HG03064 (cell line): ENCODE measurements around the gene OGFRL1.

Experiments
- ATAC-seq: cut with Tn5 transposase; IDR thresholded peaks from one replicate; pipeline ENCODE4 v1.9.1; 2021; ENCODE audit warnings: low read depth; ENCODE audit not compliant: unreplicated experiment

The OGFRL1 gene

DNA sequence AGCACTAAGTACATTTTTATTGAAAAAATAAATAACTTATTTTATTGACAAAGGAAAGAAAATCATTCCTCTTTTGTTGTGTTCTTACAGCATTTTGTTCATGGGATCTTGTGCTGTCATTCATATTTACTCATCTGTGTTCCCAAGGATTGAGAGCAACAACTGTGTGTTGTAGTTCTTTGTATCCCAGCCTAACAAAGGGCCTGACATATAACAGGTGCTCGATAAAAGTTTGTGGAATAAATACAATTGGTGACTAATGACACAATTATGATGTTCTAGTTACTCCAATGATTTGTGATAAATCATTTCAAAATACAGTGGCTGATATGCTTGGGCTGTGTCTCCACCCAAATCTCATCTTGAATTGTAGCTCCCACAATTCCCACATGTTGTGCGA, 7.9 kb upstream of the OGFRL1 start:
- ATAC-seq: no peak

DNA sequence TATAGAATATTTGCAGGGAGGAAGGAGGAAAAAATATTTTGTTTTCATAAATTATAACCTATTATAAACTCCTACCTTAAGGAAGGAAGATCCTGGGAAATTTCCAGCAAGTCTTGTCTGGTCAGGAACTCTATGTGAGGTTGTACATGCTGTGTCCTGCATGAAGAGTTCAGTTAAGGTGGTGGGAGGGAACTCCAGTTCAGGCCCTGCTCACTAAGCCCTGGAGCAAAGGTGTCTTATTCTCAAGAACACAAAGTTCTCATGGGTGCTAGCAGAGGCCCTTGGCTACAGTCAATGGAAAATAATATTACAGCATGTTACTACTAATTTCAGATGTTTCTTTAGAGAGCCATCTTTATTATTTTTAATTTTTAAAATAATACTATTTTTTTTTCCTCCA, 3.8 kb upstream of the OGFRL1 start:
- no peak for ATAC-seq

DNA sequence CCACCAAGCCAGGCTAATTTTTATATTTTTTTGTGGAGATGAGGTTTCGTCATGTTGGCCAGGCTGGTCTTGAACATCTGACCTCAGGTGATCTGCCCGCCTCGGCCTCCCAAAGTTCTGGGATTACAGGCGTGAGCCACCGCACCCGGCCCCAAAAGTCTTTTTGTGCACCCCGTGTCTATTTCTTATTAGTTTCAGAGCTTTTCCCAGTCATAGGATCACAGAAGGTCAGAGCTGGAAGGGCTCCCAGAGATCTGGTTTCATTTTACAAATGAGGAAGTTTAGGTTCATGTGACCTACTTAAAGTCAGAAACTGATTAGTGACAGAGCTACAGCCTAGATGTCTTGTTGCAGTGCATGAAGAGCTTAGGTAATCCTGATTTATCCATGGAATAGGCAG, 1.6 kb upstream of the OGFRL1 start:
- ATAC-seq: no peak

DNA sequence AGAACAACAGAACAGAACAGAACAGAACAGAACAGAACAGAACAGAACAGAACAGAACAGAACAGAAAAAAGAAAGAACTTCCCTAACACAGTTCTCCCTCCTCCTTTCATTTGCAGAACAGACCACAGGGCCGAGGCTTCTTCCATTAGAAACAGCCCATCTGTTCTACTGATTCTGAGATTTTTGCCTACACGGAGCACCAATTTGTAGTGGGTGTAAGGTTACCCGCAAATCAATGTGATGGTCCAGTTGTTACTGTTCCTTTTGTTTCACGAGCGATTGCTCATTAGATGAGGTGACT, 734 bp upstream of the OGFRL1 start:
- ATAC-seq: no peak

DNA sequence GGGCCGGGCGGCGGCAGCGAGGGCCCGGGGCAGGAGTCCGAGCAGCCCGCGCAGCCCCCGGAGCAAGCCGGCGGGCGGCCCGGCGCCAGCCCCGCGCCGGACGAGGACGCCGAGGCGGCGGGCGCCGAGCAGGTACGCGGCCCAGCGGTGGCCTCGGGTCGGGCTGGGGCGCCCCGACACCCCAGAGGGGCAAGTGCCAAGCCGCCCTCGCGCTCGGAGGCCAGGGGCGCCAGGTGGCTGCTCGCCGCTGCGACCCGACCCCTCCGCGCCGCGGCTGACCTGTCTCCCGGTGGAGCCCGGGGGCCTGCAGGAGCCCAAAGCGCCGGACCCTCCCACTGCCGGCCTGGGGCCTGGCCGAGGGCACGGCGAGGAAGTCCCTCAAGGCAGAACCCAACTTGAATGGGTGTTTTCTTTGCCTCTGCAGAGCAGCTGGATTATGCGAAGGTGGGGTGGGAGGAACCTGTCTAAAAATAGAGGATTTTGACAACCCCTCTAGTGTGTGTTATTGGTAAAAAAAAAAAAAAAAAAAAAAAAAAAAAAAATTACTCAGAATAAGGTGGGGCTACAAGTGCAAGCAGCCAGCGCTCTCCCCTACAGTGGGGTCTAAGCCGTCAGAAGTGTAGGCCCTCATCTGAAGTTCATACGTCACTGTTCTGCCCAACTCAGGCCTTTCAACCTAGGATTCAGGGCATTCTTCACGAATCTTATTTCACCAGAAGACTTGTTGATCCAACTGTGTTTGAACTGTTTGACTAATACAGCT, 609 bp downstream of the OGFRL1 start:
- peak; percentile 21 for ATAC-seq

DNA sequence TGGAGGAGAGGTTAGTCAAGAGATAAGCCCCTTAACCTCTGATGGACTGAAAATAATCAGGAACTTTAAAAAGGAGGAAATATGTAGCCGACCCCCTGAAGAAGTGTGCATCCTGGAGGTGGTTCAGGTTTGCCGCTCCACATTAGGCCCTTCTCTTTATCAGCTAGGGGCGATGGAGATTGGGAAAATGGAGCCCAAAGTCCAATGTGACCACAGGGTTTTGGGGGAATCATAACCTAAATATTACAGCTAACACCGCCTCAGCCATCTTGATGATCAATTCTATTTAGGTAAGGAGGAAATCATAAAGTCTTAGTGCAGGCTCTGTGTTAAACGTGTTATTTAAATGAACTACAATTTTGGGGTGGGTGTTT, 1.2 kb downstream of the OGFRL1 start:
- ATAC-seq: no peak

DNA sequence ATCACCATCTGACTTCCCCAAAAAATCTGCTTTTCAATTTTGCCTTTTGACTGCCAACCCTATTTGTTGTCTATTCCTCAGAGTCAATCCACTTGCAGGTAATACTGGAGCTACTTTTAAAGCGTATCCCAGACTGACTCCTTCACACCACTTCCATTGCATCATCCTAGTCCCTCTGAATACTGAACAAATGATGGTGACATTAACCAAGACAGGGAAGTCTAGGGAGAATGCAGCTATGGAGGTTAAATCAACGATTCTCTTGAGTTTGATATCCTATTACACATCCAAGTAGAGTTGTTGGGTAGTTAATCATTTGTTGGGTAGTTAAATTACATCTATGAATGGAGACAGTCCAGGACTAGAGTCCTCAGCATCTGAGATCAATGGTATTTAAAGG, 2.0 kb downstream of the OGFRL1 start:
- ATAC-seq: no peak

DNA sequence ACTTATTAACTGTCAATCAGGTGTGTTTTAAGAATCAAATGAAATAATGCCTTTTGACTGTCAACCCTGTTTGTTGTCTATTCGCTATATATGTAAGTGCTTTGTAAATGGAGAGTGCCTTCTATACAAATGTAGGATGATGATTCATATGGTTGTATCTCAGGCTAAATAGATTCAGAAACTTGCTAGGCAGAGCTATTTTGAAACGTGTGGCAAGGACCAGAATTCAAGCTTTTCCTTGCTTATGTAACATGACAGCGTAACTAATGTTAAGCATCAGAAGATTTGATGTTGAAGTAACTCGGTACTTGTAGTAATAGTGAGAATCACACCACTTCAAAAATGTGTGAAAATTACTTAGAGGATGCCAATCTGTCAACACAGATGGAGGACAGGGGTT, 3.4 kb downstream of the OGFRL1 start:
- no peak for ATAC-seq

DNA sequence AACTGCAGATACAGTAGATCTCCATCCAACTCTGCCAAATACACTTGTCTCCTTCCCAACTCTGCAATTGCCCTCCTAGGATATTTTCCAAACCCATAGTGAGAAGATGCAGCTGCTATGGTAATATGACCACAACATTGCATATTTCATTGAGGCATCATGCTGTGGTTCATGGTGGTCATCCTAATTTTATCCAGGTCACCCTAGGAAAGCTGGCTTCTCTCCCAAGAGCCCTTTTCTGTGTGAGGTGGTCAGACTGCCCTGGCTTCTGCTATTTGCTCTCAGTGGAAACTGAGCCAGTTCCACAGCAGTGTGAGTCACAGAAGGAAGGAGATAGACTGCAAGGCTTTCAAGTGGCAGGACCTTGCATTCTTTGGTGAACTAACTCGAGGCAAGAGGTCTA, 5.5 kb downstream of the OGFRL1 start:
- ATAC-seq: no peak

DNA sequence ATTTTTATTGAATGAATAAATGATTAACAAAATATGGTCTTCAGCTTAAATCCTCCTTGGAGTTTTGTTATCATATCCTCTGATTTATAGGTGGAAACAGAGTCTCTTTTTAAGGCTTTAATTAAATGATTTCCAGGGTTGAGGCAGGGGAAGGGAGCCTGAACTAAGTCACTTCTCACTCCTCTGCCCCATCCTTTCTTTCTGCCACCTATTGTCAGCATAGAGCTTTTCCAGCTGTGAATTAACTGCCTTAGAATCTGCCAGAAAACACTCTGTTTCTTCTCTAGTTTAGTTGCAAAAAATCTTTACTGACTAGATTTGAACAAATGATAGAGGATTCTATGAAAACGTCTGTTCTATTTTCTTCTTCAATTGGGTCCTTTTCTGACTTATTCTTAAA, 9.8 kb downstream of the OGFRL1 start:
- ATAC-seq: no peak

DNA sequence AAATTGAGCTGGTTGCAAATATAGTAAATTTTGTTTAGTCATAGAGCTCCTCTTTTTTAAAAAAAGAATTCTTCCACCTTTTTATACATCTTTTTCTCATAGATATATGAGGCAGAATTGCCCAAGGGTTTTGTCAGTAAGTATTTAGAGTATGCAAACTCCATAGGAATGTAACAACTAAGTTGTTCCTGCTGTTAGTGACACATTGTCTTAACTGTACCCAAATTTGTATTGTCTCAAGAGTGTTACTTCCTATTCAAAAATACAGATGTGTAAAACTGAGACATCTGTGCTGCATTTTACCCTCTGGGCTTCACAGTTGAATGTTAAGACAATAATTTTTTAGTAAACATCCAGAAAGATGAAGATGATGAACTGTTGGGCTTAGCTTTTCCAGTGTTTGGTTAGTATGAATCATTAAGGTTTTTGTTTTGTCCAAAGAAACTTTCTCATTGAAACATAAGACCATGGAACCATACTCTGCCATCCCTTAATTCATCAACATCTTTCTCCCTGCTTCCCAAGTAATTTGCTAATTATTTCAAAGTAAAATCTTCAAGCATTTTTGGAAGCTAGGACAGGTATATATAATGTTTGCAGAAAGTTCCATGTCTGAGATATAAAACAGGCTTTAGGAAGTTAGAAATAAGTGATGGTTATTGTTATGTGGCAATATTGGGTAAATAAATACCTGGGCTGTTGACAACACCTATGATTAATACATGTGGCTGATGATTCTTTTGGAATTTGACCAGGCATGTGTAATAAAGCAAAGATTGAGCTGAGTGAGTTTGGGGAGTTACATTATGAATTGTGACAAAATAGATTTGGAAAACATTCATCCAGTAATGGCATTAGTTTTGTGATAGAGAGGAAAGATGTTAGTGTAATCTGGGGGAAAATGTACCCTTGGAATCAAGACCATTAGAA, 11.2 kb downstream of the OGFRL1 start:
- no peak for ATAC-seq

DNA sequence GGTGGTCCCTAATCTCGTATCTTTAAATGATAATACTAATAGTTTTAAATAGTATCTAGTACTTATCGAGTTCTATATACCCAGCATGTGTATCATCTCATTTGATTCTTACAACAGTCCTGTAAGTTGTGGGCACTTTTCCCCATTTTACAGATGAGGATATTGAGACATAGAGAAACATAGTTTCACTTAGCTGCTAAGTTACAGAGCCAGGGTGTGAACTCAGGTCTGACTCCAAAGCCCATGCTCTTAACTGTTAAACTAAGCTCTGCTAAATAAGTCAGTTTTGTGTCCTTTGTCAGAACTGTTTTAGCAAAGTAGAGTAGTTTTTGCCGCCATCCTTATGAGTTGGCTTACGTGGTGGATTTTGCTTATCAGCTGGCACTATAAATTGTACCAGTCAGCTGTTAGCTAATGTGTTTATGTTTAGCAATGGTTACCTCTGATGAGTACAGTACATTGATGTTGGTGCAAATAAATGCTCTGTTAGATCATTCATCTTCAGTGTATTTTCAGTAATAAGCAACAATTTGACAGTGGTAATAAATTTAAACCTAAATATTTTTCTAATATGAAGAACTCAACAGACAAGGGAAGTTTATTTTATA, 12.1 kb downstream of the OGFRL1 start:
- ATAC-seq: no peak

DNA sequence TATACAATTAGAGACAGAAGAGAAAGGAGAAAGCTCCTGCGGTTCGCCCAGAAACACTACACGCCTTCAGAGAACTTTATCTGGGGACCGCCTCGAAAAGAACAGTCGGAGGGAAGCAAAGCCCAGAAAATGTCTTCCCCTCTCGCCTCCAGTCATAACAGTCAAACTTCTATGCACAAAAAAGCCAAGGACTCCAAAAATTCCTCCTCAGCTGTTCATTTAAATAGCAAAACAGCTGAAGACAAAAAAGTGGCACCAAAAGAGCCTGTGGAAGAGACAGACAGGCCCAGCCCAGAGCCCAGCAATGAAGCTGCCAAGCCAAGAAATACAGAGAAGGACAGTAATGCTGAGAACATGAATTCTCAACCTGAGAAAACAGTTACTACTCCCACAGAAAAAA, 12.9 kb downstream of the OGFRL1 start:
- no peak for ATAC-seq

DNA sequence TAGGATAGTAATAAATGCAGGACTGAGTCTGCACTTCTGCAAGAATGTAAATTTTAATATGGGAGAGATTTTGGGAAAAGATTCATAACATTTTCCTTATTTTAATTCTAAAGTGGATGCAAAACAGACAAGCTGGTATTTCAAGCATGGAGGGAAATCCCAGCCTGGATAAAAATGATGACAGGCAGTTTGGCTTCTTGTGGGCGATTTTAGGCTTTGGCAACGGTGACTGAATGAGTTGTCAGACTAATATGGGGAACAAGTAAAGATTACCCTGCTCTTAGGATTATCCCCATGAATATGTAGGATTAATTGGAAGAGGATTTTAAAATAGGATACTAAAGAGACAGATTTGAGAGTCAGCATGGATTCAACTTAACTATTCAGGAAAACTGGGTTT, 21.0 kb downstream of the OGFRL1 start:
- no peak for ATAC-seq

DNA sequence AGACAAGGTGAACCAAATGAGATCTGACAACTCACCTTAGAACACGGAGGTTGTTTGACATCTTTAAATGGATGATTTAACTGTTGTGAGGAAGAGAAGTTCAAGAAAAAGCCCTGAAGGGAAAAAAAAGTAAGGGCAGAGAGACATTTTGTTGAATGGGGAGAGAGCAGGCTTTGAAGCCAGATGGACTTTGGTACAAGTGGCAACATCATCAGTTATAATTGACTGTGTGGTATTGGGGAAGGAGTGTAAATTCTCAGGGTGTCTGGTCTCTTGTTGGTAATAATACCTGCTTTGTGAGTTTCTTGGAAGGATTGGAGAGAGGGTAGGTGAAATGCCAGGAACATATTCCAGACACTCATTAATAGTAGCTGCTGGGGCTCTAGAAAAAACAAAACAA, 21.6 kb downstream of the OGFRL1 start:
- no peak for ATAC-seq

DNA sequence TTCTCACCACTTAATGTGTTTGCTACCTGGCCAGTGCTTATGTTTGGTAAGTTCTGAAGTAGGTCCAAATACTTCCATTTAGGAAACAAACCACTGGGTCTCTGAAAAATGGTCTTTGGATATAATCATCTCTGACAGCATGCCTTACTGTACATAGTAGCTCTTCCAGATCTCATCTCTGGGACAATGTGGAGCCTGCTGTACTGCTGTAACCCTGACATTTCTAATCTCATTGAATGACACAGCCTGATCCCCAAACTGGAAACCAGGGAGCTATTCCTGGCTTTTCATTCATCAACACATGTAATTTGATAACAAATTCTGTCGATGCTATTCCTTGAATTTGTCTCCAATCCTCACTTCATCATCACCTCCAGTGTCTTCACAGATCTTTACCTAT, 23.5 kb downstream of the OGFRL1 start:
- ATAC-seq: no peak

DNA sequence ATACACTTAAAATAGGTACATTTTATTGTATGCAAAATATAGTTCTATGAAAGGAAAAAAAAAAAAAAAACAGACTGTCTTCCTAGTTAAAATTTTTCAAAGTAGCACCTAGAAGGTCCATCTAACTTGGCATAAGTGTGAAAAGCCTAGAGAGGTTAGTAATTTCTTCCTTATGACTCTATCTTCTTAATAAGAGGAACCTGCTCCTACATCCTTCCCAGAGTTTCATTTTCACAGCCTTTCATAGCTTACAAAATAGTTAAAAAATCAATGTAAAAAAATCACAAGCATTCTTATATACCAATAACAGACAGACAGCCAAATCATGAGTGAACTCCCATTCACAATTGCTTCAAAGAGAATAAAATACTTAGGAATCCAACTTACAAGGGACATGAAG, 28.8 kb downstream of the OGFRL1 start:
- ATAC-seq: no peak

DNA sequence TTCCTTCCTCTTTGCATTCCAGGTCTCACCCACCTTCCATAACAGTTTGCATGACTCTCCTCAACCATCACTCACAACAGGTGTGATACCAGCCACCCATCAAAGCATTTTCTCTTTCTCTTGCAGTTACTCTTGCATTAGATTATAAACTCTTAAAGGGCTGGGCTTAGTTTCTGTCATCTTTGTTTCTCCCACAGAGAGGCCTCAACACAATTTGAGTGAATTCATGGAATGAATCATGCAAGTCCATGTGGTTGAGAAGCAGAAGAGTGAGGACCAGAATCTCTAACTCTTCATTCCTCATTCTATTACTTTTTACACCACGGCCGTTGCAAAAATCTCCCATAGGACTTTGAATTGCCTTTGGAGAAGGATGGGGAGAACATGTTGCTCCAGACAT, 31.4 kb downstream of the OGFRL1 start:
- no peak for ATAC-seq

DNA sequence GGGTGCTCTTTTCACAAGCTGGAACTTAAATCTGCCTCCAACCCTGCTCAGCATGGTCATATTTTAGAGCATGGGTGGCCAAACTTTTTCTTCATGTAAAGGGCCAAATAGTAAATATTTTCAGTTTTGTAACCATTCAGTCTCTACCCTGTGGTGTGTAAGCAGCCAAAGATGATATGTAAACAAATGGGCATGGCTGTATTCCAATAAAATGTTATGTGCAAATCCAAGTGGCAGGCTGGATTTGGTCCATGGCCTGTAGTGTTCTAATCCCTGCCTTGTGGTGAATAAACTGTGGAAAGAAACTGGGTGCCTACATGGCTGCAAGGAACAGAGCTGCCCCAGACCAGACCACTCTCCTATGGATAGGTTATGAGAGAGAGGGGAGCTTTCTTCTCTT, 32.7 kb downstream of the OGFRL1 start:
- ATAC-seq: no peak

DNA sequence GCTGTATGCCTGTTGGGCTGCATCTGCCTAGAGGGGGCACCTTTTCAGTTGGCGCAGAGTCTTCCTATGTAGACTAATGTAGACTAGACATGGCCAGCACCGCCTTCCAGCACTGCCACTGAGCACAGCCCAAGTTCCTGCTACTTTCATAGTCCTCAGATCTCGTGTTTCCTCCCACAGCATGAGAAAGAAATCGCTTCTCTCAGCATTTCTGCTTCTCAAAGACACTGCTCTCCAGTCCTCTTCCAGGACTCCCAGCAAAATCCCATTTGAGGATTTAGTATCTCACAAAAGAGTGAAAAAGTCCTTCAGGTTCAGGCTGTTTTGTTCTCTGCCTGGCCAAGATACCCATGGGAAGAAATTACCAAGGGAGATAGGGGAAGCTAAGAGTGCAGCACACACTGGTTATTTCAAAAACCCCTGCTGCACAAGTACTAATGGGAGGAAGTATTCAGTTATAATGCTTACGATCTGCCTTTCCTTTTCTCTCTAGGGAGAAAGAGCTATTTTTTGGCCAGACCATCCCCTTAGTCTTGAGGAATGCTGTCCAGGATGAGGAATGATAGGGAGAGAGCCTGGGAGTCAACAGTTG, 35.7 kb downstream of the OGFRL1 start:
- no peak for ATAC-seq

DNA sequence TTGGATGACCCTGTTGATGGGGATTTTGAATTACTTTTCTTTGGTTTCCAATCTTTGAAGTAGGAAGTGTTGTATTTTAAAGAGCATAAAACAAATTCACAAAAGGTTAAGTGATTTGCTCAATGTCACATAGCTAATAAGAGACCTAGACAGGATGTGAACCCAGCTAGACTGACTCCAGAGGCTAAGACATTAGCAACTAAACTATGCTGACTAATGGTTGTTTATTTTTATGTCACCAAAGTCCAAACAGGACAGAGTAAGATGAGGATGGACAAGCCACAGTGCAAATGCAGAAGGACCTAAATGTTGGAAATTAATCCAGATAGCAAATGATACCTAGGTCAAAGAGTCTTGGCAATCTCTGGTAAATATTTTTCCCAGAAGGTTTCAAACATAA, 38.0 kb downstream of the OGFRL1 start:
- no peak for ATAC-seq
